ENCODE measurements around the gene MAP1S. TPM values are rescaled to one million over a fixed set of nuclear protein-coding genes. Genes with fewer than 3 reads are reported as not detected.

The MAP1S gene
- total RNA-seq (2014; rRNA removed; shearing (Covaris generic)) = 10.0 and 12.3 TPM in 2 replicates
- polyA plus RNA-seq (2015; cell fraction: cytosol; rRNA removed) = 53.0 and 55.2 TPM in 2 replicates
- 20.3 and 21.4 TPM in 2 replicates for polyA plus RNA-seq (2015; cell fraction: nucleus; rRNA removed)

GRCh38 chr19:17718947-17719711 is at the start of gene MAP1S:
TSS of gene MAP1S (plus strand) at chr19:17719480. CDS start at chr19:17719503, 23 bp downstream.
- in situ Hi-C loops (cut with HindIII; ENCODE audit: low pct_unique_long_range_greater_than_20kb, low sequenced_read_pairs) = no loop called here
- DNase-seq (ENCODE audit: low read depth, low spot score) = peak; percentile 61

- peak; percentile 78 for DNase-seq (ENCODE audit: low read depth, low spot score)
- in situ Hi-C loops (cut with HindIII; ENCODE audit: low pct_unique_long_range_greater_than_20kb, low sequenced_read_pairs) = no loop called here
Measured at GRCh38 chr19:17671906-17672305, 47.4 kb upstream of the MAP1S start.

- DNase-seq (ENCODE audit: low read depth, low spot score) = no peak
- in situ Hi-C loops (cut with HindIII; ENCODE audit: low pct_unique_long_range_greater_than_20kb, low sequenced_read_pairs) = no loop called here
Measured at GRCh38 chr19:17673937-17674799, 45.1 kb upstream of the MAP1S start.

- in situ Hi-C loops (cut with HindIII; ENCODE audit: low pct_unique_long_range_greater_than_20kb, low sequenced_read_pairs) = no loop called here
- no peak for DNase-seq (ENCODE audit: low read depth, low spot score)
Measured at GRCh38 chr19:17676295-17676694, 43.0 kb upstream of the MAP1S start.

- in situ Hi-C loops (cut with HindIII; ENCODE audit: low pct_unique_long_range_greater_than_20kb, low sequenced_read_pairs) = no loop called here
- peak; percentile 17 for DNase-seq (ENCODE audit: low read depth, low spot score)
Measured at GRCh38 chr19:17677002-17677401, 42.3 kb upstream of the MAP1S start.

GRCh38 chr19:17678836-17679235 is 40.4 kb upstream of the MAP1S start:
- in situ Hi-C loops (cut with HindIII; ENCODE audit: low pct_unique_long_range_greater_than_20kb, low sequenced_read_pairs) = no loop called here
- no peak for DNase-seq (ENCODE audit: low read depth, low spot score)

- in situ Hi-C loops (cut with HindIII; ENCODE audit: low pct_unique_long_range_greater_than_20kb, low sequenced_read_pairs) = no loop called here
- DNase-seq (ENCODE audit: low read depth, low spot score) = no peak
Measured at GRCh38 chr19:17679526-17680229, 39.6 kb upstream of the MAP1S start.

- in situ Hi-C loops (cut with HindIII; ENCODE audit: low pct_unique_long_range_greater_than_20kb, low sequenced_read_pairs) = no loop called here
- peak; percentile 48 for DNase-seq (ENCODE audit: low read depth, low spot score)
Measured at GRCh38 chr19:17680230-17680722, 39.0 kb upstream of the MAP1S start.

- DNase-seq (ENCODE audit: low read depth, low spot score) = peak; percentile 30
- in situ Hi-C loops (cut with HindIII; ENCODE audit: low pct_unique_long_range_greater_than_20kb, low sequenced_read_pairs) = no loop called here
Measured at GRCh38 chr19:17681505-17682125, 37.7 kb upstream of the MAP1S start.

- in situ Hi-C loops (cut with HindIII; ENCODE audit: low pct_unique_long_range_greater_than_20kb, low sequenced_read_pairs) = no loop called here
- DNase-seq (ENCODE audit: low read depth, low spot score) = no peak
Measured at GRCh38 chr19:17682273-17682672, 37.0 kb upstream of the MAP1S start.

- in situ Hi-C loops (cut with HindIII; ENCODE audit: low pct_unique_long_range_greater_than_20kb, low sequenced_read_pairs) = no loop called here
Measured at GRCh38 chr19:17683078-17683477, 36.2 kb upstream of the MAP1S start.

GRCh38 chr19:17684256-17684655 is 35.0 kb upstream of the MAP1S start:
- no peak for DNase-seq (ENCODE audit: low read depth, low spot score)
- in situ Hi-C loops (cut with HindIII; ENCODE audit: low pct_unique_long_range_greater_than_20kb, low sequenced_read_pairs) = no loop called here

More at GRCh38 chr19:17683078-17683477, 36.2 kb upstream of the MAP1S start:
- DNase-seq (ENCODE audit: low read depth, low spot score) = no peak

GRCh38 chr19:17685451-17686022 is 33.7 kb upstream of the MAP1S start:
- no peak for DNase-seq (ENCODE audit: low read depth, low spot score)
- in situ Hi-C loops (cut with HindIII; ENCODE audit: low pct_unique_long_range_greater_than_20kb, low sequenced_read_pairs) = no loop called here

GRCh38 chr19:17686023-17686521 is 33.2 kb upstream of the MAP1S start:
- in situ Hi-C loops (cut with HindIII; ENCODE audit: low pct_unique_long_range_greater_than_20kb, low sequenced_read_pairs) = no loop called here

GRCh38 chr19:17686592-17687024 is 32.7 kb upstream of the MAP1S start:
- peak; percentile 21 for DNase-seq (ENCODE audit: low read depth, low spot score)
- in situ Hi-C loops (cut with HindIII; ENCODE audit: low pct_unique_long_range_greater_than_20kb, low sequenced_read_pairs) = no loop called here

More at GRCh38 chr19:17686023-17686521, 33.2 kb upstream of the MAP1S start:
- DNase-seq (ENCODE audit: low read depth, low spot score) = no peak

GRCh38 chr19:17687141-17687856 is 32.0 kb upstream of the MAP1S start:
- DNase-seq (ENCODE audit: low read depth, low spot score) = no peak
- in situ Hi-C loops (cut with HindIII; ENCODE audit: low pct_unique_long_range_greater_than_20kb, low sequenced_read_pairs) = no loop called here
